Psoas muscle (tissue), 8 donors: ENCODE measurements around the gene ALDOC. TPM values are rescaled to one million over a fixed set of nuclear protein-coding genes. Genes with fewer than 3 reads are reported as not detected.
A peak's percentile ranks its signal among the peaks of the same experiment; 100 is the strongest.

Experiments used
- ATAC-seq, 4 donors: fragments of 200-7000 bp; cut with Tn5 transposase; one replicate each; pipeline ENCODE4 v1.9.1; 2020; ENCODE audit warnings: moderate library complexity in 3 of 4, mild to moderate bottlenecking in 2 of 4
- DNase-seq, 2 donors: peaks; one replicate each; pipeline ENCODE4 v3.0.0-alpha.2; 2020
- H3K27ac ChIP-seq: fragments of 200-600 bp; one replicate; pipeline ENCODE4 v1.8.0; 2022
- H3K27me3 ChIP-seq, 3 donors: fragments of 200-600 bp in 1 of 3; one replicate each; pipeline versions ENCODE4 v1.6.1 to v1.8.0; 2013 to 2022; ENCODE audit warnings: low read length in 2 of 3, mild to moderate bottlenecking in 2 of 3, moderate library complexity in 1 of 3; ENCODE audit not compliant: insufficient read depth in 3 of 3
- H3K36me3 ChIP-seq, 2 donors: fragments of 200-600 bp in 1 of 2; one replicate each; pipeline versions ENCODE4 v1.6.1 to v1.8.0; 2013 to 2022; ENCODE audit warnings: low read depth in 1 of 2, mild to moderate bottlenecking in 1 of 2, moderate library complexity in 1 of 2; ENCODE audit not compliant: insufficient read depth in 1 of 2
- H3K4me1 ChIP-seq: fragments of 200-600 bp; one replicate; pipeline ENCODE4 v1.8.0; 2022
- H3K4me3 ChIP-seq: fragments of 200-600 bp; one replicate; pipeline ENCODE4 v1.8.0; 2022; ENCODE audit warnings: mild to moderate bottlenecking
- H3K9me3 ChIP-seq: fragments of 200-600 bp; one replicate; pipeline ENCODE4 v1.8.0; 2022
- WGBS, 3 donors: extraction: QIAGEN DNeasy Blood & Tissue Kit; methylation state at CpG; one replicate each; pipeline versions ENCODE4 v1.1.6 to v1.1.7; 2013; 5-methylcytosine and 5-hydroxymethylcytosine counted together
- intact Hi-C, 2 donors: fragments of 100-400 bp; cut with DNase I; formaldehyde crosslinking; loops; one replicate each; pipeline versions ENCODE4 v1.11.0 to v1.14.2; 2022
- polyA plus RNA-seq, 3 donors: library from polyadenylated mRNA; stranded (reverse); fragments of 200-250 nt; gene quantifications; one replicate each; pipeline ENCODE4 v1.2.3, GENCODE V29; 2013
- total RNA-seq, 4 donors: library from RNA; stranded (reverse); fragmentation: NEBNext Ultra II Directional in 2 of 4; extraction: Animal tissue kit (Norgen Biotek cat#: 25700) in 2 of 4; gene quantifications; one replicate each; pipeline versions ENCODE4 v1.2.1 to v1.2.4, GENCODE V29; 2021 to 2023
- TF ChIP-seq, protein P1 (sequence below): fragments of 200-600 bp; IDR thresholded peaks from one replicate; pipeline ENCODE4 v1.8.0; 2022; ENCODE audit warnings: antibody characterized with exemption
- donor health status: healthy with polysubstance abuse.
- donor health status: DM: no; HTN: no; CAD: no; lungs with moderate emphysema.
- donor health status: Bipolar disorder and iron deficiency.
- donor health status: healthy.
- donor health status: DM: yes; HTN: yes; CAD: no.
- donor health status: DM: no; HTN: no; CAD: no.
- donor health status: DM: no; HTN: no; CAD: no.
- donor health status: DM: yes; HTN: yes; CAD: no.

The ALDOC gene
- total and polyA plus RNA-seq, 7 donors = 1.2 to 2.9 (median 1.7) TPM

DNA sequence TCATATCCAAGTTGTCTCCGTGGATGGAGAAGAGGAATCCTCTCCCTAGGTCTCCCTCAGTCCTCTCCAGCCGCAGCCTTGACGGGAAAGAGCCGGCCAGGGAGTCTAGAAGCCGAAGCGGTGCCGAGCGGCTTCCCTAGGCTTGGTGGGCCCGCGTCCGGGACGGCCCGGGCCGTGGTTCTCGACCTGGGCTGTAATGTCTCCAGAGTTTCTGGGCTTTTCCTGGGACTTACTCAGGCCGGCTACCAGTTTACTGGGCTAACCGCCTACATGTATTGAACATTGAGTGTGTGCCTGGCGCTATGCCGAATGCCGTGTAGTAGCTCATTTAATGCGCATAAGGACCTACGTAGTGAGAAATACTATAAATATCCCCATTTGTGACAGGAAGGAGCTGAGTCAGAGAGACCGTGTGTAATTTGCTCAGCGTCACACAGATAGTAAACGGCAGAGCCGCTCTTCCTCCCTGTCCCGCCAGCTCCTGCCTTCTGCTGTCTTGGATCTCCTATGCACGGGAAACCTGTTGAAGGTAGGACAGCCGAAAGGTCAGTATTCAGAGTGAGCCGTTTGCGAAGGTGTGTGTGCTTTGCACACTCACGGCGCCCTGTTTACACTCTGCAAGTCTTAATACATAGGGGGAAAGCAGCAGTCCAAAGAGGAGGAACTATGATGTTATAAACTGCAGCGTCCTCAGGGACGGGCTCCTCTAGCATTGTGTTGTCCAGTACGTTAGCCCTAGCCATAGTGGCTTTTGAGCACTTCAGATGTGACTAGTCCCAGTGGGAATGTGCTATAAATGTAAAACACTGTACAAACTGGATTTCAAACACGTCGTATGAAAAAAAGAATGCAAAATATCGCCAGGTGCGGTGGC is 22.9 kb upstream of the ALDOC start:
- Histone ChIP-seq H3K4me1 (no peaks in the 10 kb centered on the region), H3K27ac (peak overlapping the region; percentile 87), H3K36me3 (no peaks in the 10 kb centered on the region), H3K27me3 (no peaks in the 10 kb centered on the region), H3K4me3 (peak overlapping the region; percentile 81), H3K9me3 (no peaks in the 10 kb centered on the region)
- WGBS, 3 donors = 9 to 11% (median 11%) methylated on average over 40 of the region's 40 CpGs
- intact Hi-C loops = loop anchor here in 1 of 2 donors (5.0 kb wide), 1 partner anchor 102 kb away; no protein-coding TSS in a partner anchor
- DNase-seq (peak; percentile 66 to 73), ATAC-seq (peak; percentile 67 to 78 (median 73))
- TF ChIP-seq, protein P1, sequence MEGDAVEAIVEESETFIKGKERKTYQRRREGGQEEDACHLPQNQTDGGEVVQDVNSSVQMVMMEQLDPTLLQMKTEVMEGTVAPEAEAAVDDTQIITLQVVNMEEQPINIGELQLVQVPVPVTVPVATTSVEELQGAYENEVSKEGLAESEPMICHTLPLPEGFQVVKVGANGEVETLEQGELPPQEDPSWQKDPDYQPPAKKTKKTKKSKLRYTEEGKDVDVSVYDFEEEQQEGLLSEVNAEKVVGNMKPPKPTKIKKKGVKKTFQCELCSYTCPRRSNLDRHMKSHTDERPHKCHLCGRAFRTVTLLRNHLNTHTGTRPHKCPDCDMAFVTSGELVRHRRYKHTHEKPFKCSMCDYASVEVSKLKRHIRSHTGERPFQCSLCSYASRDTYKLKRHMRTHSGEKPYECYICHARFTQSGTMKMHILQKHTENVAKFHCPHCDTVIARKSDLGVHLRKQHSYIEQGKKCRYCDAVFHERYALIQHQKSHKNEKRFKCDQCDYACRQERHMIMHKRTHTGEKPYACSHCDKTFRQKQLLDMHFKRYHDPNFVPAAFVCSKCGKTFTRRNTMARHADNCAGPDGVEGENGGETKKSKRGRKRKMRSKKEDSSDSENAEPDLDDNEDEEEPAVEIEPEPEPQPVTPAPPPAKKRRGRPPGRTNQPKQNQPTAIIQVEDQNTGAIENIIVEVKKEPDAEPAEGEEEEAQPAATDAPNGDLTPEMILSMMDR = no peak

DNA sequence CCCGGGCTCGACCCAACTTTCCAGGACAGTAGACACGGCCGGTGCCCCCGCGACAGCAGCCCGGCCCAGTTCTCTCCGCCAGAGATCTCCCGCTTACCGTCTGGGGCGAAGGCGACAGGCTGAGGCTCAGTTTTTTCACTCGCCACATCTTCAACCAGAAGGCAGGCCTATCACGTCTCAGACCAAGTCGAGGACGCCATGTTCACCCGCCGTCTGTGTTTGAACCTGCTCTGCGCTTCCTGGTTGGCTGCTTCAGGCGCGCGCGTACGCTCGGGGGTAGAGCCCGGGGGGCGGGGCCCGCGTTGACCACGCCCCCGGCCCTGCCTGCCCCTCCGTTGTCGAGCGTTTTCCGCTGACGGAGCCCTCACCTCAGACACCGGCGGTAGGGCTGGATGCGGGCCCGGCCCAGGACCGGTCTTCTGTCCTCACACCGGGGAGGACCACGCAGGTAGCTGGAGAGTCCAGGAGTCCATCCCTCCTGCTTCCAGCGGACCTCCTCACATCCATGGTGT is 22.2 kb upstream of the ALDOC start, which contains the start of gene SPAG5:
Gene SPAG5 (minus strand): TSS at position 227 of the 512 bp plus-strand sequence. CDS start 79 bp downstream, at position 148.
- intact Hi-C loops = loop anchor here in 1 of 2 donors (5.0 kb wide), 1 partner anchor 102 kb away; no protein-coding TSS in a partner anchor
- Histone ChIP-seq H3K4me3 (peak within 1 kb of the TSS; percentile 81), H3K4me1 (no peaks in the 10 kb centered on the region), H3K9me3 (no peaks in the 10 kb centered on the region), H3K36me3 (no peaks in the 10 kb centered on the region), H3K27ac (peak within 1 kb of the TSS; percentile 87), H3K27me3 (no peaks in the 10 kb centered on the region)
- DNase-seq (peak; percentile 90 to 95), ATAC-seq (peak; percentile 97 to 99 (median 98))
- TF ChIP-seq, protein P1 = no peak
- WGBS, 3 donors = 0 to 1% (median 1%) methylated on average over 34 to 44 of the region's 44 CpGs

DNA sequence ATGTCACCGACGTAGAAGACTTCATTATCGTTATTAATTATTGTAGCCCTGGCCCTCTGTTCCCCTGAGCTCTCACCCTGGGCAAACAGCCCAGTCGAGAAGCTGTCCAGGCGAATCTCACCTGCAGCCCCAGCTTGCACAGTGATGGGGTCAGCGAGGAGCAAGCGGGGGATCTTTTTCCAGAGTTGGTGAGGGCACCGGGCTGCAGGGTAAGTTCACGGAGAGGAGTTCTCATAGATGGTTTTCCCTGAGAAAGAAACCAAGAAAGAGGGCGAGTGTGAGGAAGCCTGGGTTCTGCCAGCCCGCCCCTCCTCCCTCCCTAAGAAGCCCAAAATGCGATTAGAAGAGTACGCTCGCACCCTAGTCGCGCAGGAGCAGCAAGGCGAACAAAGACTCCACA is 21.7 kb upstream of the ALDOC start:
- H3K27ac ChIP-seq = no peak overlapping the region
- TF ChIP-seq, protein P1 = no peak
- intact Hi-C loops = loop anchor here in 1 of 2 donors (5.0 kb wide), 1 partner anchor 101 kb away; no protein-coding TSS in a partner anchor
- no peaks in the 10 kb centered on the region for H3K27me3 ChIP-seq
- no peaks in the 10 kb centered on the region for H3K4me1 ChIP-seq
- WGBS, 3 donors = 5 to 6% (median 5%) methylated on average over 17 of the region's 17 CpGs
- no peak for DNase-seq
- ATAC-seq = no peak
- H3K36me3 ChIP-seq = no peaks in the 10 kb centered on the region
- H3K4me3 ChIP-seq = peak overlapping the region; percentile 81
- H3K9me3 ChIP-seq = no peaks in the 10 kb centered on the region

- no peak for DNase-seq
- WGBS, 3 donors = 38 to 50% (median 39%) methylated on average over 5 of the region's 5 CpGs
- Histone ChIP-seq H3K36me3 (no peaks in the 10 kb centered on the region), H3K4me1 (no peaks in the 10 kb centered on the region), H3K4me3 (no peak overlapping the region), H3K9me3 (no peaks in the 10 kb centered on the region), H3K27me3 (no peaks in the 10 kb centered on the region), H3K27ac (no peak overlapping the region)
- TF ChIP-seq, protein P1 = no peak
- intact Hi-C loops = loop anchor here in 1 of 2 donors (5.0 kb wide), 1 partner anchor 100 kb away; no protein-coding TSS in a partner anchor
- no peak for ATAC-seq
Measured at GRCh38 chr17:28597606-28598383, 21.1 kb upstream of the ALDOC start.
